Glomerular endothelial cell (primary cell): Measurements from ENCODE around the gene TMPRSS11D. TPM values are rescaled to one million over a fixed set of nuclear protein-coding genes. Genes with fewer than 3 reads are reported as not detected.

Experiments used
- DNase-seq: peaks from one replicate; pipeline ENCODE4 v3.0.0-alpha.2; 2011; ENCODE audit warnings: low read depth, low spot score; ENCODE audit errors: extremely low read depth
- total RNA-seq: library from RNA; depleted of rRNA; stranded (reverse); fragments of >200 nt; gene quantifications from 2 replicates; pipeline ENCODE4 v1.2.3, GENCODE V29; 2015

The TMPRSS11D gene
- total RNA-seq, 1 donor from 2014 or later, result not detected

DNA sequence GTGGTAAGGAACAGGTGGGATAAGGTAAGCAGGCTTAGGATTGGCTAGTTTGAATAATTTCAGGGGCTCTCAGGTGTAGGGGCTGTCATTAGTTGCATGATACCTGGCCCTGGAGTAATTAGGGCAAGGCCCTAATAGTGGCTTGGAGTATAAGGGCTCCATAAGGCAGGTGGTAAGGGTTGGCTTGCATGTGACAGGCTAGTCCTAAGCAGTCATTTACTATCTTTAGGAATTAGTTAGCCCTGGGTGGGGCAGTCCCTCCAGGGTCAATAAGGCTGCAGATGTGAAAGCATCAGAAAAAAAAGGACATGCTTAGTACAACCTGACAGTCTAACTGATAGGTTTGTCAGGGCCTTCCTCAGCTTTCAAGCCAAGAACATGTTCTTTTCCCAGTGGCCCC lies 7.8 kb upstream of the TMPRSS11D start:
- no peak for DNase-seq

DNA sequence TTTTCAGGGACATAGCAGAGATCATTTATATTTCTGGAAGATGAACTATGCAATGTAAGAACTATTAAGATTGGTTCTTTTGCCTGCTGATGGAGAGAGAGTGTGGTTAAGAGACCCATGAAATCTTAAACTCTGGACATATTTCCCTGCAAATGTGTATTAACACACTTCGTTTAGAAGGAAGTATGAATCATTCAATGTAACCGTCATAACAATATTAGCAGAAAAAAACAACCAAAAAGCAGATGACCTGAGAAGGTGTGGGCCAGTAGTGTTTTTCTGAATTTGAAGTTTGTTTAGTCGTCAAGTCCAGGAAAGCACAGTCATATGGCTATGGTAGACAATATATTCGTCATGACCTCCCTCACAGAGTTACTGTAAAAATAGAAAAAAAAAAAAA lies 2.5 kb upstream of the TMPRSS11D start:
- DNase-seq, result peak; percentile 42

DNA sequence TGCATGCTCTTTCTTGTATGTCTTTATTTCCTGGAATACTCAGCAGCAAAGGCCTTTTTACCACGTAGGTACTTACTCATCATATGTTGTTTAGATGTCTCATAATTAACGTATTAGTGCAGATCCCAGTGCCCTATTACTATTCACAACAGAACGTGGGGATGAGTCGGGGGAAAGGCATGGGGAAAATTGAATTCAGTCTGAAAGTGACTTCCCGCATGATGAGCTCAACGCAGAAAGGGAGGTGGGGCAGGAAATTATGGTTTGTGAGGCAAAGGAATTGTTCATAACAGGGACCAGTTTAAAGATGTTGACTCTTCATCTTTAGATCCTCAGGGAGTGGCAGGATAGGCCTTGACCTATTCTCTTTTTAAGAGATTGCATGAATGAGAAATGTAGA lies 2.0 kb upstream of the TMPRSS11D start:
- DNase-seq, result peak; percentile 64

DNA sequence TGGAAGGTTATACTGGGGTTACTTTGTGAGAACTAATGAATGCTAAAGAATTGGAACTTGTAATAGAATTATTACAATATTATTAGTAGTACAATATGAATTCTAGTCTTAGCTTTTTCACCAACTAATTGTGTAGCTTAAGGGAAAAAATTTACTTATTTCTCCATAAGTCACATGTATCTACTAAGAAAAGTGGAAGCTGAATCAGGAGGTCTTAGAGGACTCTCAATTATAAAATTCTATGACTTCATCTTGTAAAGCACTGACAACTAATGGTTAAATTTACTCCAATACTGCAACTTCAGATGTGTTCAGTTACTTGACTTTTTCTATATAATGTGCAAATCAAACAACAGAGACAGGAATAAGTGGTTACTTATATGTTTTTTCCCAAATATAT lies 899 bp upstream of the TMPRSS11D start:
- DNase-seq, result no peak

DNA sequence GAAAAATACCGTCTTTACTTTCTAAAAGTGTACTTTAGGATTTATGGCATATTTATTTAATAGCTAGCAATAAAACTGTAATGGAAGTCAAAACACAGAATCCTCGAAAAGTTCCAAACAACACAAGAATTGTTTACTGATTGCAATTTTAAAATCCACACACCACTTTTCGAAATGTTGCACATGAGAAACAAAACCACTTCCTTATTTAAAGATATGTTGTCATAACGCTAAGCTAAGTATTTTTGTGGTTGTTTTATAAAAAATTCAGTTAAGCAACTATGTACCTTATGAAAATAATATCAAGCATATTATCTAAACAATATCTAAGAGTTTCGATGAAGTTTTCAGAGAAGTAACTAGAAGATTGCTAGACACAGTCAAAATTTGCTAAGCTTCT lies 344 bp downstream of the TMPRSS11D start:
- no peak for DNase-seq

DNA sequence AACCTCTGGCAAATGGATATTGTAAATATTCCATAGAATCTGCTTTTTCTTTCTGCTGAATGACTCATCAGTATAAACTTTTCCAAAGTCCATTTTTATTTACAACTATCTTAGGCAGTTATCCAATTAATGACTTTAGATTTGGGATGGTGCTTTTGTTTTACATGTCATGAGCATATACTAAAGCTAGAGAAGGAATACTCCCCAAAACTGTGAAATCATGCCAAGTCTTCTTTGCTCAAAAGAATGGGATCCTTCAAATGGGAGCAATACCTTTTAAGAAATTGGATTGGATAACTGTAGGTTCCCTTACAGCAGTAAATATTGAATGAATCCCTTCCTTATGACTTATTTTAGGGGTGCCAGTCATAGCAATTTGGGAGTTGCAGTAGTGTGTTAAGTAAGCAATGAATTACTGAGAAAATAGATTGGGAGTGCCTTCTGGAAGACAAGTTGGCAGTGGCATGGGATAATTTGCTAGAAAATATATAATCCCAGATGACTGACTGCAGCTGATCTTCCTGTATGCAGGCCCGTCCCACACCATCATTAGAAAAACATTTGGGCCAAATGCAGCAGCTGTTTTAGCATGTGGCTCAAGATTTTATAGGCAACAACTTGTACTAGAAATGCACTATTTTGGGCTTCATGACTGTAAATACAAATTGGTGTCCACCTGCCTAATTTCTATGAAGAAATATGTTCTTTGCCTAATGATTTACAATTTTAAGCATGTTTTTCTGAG lies 2.8 kb downstream of the TMPRSS11D start:
- DNase-seq, result no peak

DNA sequence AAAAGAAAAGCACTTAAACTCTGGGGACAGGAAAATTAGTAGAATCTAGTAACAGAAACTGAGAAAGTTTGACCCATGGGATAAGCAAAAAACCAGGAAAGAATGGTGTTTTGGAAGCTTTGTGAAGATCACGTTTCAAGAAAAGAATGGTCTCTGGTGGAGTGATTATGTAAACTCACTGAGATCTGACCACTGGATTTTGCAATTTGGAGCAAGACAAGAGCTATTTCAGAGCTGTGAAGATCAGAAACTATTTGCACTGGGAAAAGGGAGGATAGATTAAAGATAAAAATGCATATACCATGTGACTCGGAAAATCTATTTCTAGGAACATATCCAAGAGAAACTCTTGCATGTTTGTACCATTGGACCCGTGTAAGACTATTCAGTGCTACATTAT lies 4.3 kb downstream of the TMPRSS11D start:
- no peak for DNase-seq

DNA sequence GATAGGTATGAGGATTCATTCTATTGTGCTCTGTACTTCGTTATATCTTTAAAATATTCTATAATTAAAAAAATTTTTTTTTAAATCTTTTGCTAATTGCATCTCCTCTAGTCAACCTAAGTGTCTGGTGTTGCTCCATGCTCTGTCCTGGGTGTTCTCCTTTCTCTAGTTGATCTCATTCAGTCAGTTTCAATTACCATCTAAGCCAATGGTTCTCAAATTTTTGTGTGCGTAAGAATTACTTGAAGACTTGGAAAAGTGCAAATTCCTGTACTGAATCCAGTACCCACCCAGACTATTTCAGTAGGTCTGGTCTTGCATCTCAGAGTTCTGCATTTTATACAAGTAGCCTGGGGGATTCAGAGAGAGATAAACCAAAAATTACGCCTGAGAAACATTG lies 6.7 kb downstream of the TMPRSS11D start:
- DNase-seq, result no peak

DNA sequence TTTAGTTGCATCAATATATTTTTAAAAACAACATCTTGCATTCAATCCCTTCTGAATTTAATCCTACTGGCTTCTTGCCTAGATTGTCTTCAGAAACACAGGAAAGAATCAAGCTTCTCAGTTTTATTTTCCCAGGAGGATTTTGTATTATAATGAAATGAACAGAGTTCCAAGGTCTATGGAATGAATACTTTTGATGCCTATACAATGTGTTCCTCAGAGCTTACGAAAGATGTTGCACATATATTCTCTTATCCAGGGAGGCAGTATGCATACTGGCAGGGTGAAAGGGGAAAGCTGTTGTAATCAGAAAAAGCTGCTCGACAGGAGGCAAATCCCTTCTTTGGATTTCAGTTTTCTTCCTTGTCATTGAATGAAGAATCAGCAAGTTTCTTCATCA lies 8.8 kb downstream of the TMPRSS11D start:
- no peak for DNase-seq

DNA sequence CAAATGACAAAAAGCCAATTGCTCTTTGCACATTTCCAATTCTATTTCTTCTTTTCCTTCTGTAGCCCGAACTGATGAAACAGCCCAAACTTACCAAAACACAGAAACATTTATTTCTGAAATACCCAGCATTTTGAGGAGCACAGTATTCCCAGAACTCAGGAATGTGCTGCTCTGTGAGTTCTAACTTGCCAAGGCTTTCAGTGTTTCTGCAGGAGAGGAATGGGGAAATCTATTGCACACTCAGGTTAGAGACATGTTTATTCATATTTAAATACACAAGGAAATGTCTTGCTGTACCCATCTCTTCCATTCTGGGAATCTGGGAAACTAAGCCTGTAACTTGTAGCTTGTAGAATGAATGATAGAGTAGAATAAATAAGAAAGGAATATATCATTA lies 10.7 kb downstream of the TMPRSS11D start:
- DNase-seq, result no peak

DNA sequence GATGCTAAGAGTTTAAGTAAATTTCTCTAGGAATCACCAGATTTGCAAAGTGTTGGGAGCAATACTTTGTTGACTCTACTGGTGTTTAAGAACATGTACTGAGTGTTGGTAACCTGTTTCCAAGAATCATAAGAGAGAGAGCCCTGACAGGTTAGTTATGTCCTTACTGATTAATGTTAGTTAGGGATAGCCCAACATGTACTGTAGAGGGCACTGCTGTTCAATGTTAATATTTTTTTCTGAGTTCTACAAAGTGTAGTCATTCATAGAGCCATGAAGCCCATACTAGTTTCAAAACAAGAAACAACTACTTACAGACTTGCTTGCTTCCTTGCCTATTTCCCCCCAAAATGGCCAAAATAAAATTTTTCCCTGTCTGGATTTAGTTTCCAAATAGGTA lies 11.9 kb downstream of the TMPRSS11D start:
- peak; percentile 22 for DNase-seq

DNA sequence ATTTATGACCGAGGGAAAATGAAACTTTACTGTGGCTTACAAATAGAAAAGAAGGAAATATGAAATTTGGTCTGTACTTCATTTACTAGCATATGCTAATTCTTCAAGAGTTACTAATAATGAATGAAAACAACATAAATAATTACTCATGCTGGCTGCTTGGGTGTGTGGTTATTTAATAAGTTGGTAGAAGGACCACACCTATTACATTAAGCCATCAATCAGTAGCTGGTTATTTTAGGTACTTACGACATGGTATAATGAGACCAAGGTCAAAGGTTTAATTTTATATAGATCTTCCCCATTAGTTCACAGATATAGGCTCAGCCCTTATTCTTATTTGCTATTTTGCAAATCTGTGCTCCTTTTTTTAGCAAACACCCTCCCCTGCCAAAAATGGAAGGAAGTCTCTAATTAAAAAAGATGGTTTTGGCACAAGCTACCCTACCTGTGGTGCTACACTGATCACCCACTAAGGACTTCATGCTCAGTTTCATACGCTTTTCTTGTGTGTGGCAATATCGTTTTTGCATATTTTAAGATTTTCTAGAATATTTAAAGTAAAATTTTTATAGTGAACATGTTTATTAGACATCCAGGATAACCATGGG lies 14.1 kb downstream of the TMPRSS11D start:
- no peak for DNase-seq

DNA sequence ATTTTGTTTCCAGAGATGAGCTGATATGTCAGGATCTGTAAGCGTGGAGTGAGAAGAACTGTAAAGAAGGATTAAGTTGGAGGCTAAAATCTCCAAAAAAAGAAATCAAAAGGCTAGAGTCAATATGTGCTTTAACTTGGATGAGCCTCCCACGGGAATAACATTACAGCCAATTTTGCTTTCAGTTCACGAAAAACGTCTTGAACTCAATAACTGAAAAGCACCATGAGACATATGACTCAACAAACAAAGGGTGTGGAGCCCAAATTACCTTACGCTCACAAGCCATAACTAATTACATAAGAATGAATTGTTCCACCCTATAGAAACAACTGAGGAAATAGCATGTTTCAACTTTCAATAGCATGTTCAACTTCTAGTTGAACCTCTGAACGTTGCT lies 22.3 kb downstream of the TMPRSS11D start:
- no peak for DNase-seq

DNA sequence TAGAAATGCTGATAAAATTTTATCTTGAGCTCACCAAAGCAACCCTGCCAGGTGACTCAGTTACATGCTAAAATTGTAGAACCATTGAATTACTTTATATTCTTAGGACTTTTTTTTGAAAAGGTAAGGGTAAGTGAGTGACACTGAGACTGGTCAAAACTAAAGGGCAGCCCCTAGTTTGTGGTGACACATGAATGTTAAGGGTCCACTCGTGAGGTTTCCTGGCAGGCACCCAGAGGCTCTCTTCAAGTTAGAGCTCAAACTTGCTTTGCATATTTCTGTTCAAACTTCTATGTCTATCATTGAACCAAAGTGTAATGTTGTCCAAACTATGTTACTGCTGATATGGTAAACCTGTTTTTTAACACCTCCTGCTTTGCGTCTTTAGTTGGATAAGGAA lies 30.5 kb downstream of the TMPRSS11D start:
- DNase-seq, result no peak

DNA sequence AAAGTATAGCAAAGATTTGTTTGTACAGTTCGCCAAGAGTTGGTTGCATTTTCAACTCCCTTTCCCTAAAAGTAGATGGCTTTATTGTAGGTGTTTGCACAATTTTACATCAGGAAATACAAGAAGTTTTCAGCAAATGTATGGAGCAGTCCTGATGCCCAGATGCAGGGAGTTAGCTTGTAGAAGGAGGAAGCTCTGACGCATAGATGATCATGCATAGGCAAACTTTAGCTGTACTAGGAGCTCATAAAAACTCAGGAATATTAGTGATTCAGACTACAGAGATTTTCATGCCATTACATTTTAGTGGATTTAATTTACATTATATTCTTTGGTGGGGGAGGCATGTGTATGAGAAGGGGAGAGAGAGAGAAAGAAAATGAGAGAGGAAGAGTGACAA lies 62.9 kb downstream of the TMPRSS11D start:
- DNase-seq, result no peak

DNA sequence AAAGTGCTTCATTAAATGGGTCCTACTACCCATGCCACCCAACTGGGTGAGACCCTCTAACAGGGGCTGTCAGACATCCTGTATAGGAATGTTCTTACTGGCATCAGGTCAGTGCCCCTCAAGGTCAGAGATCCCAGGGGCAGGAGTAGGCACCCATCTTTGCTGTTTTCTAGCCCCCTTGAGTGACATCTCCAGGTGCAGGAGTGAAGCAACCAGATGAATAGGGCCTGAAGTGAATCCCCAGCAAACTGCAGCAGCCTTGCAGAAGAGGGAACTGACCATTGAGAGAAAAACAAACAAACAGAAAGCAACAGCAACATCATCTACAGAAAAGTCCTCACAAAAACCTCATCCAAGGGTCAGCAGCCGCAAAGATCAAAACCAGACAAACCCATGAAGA lies 73.8 kb downstream of the TMPRSS11D start:
- no peak for DNase-seq

DNA sequence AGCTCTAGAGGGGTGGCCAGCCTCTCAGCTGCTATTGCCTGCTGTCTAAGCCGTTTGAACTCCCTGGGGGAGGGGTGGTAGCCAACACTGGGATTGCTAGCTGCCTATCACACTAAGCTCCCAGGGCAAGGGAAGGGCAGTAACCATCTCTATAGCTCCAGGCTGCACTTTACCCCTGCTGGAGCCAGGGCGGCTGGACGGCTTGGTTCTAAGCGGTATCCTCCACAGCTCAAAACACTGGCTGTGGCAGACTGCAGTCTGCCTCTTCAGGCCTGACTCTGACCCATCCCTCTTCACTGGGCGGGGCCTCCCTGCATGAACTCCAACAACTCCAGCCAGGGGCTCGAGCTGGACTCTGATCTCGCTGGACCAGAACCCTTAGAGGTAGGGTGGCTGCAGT lies 74.3 kb downstream of the TMPRSS11D start:
- no peak for DNase-seq

DNA sequence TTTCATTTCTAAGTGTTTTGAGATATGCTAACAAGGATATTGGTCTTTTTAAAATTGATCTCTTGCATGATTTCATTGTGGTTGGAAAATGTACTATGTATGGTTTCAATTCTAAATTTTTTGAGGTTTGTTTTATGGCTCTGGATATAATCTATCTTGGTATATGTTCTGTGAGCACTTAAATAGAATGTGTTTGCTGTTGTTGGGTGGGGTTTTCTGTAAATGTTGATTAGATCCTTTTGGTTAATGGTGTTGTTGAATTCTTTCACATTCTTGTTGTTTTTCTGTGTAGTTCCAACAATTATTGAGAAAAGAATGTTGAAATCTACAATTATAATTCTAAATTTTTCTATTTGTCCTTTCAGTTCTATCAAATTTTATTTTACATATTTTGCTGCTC lies 87.0 kb downstream of the TMPRSS11D start:
- no peak for DNase-seq

DNA sequence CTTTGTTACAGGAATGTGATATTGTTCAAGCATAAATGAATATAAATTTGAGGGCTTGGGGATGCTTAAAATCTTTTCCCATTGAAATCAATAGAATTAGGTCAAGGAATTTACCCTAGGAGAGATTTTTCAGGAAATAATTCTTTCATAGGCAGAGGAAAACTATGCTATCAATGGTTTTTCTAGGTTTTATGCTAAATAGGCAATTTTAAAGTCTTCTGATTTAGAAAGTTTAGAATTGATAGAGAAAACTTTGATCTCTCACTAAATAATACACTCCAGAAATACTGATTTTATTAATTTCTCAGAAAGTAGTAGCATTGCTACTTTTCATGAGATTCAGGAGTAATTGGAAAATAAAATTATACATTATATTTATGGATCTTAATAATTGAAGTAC lies 93.1 kb downstream of the TMPRSS11D start:
- no peak for DNase-seq

DNA sequence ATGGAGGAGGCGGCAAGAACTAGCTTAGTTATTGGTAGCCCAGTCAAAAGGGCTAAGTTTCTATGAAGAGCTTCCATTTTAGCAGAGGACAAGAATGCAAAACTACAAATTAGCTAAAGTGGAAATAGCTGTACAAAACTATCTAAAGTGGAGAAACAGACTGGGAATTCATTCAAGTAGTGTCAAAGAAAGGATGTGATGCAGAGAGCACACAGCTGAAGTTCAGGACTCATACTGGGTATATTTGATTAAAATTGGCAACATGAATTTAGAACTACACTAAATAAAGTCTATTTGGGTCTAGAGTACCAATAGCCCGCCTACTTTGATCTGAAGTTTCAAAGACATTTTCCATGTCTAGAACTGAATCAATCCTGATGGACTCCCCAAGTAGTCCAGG lies 96.5 kb downstream of the TMPRSS11D start:
- DNase-seq, result no peak

DNA sequence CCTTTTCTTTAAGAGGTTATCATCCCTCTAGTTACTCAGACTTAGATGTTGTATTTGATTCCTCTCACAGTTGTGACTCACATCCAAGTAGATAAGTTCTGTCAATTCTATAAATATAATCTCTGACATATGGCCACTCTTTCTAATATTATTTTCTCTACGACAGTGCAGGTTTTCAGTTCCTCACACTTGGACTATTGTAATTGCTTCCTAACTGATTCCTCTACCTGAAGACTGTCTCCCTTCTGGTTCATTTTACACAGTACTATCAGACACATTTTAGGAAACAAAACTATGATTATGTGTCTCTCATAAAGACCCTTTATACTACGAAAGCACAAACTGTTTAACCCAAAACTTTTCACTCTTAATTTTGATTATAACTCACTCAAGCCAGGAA lies 98.3 kb downstream of the TMPRSS11D start:
- DNase-seq, result no peak

DNA sequence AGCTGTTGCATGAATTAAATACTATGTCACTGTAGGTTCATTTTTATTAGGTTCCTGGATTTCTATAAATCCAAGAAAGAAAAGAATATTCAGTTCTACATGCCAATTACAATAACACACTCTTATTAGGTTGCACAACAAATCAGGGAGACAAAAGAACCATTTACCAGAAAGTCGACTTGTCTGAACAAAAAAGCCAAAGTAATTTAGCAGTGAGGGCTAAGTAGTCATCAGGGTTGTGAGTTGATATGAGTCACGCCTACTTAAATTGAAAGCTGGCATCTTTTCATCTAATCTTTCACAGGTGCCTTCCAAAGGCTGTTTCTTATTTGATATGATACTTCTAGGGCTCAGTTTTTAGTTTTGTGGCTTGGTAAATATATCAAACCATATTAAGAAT lies 104.2 kb downstream of the TMPRSS11D start:
- DNase-seq, result no peak

DNA sequence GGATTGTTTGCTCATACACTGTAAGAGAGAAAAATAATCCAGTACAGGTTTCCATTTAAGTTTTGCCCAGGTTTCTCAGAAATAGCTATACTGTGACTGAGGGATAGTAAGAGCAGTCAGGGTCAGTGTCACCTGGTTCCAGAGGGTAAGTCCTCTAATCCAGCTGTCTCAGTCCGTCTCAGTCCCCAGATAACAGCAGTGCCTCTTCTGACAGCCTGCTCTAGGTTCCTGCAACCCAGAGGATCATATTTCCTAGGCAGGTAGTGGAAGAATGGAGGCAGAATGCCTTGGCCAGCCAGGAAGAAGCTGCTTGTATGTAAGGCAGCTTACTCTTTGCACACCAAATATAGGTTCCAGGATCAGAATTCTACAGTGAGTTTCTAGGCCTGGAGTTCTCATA lies 107.1 kb downstream of the TMPRSS11D start:
- DNase-seq, result no peak
